Measurements from ENCODE around the gene ESR1.
"Not testable (repeated sequence)": the region's sequence is repeated elsewhere in the genome, so short reads cannot be mapped to it uniquely, and the experiment has no call there.

Gene ESR1

GRCh38 chr6:152124429-152125074 lies 317.1 kb downstream of the ESR1 start:
- no peak for DNase-seq (ENCODE audit: low read depth in 2 of 2, low spot score in 1 of 2)

GRCh38 chr6:152127432-152128165 lies 320.1 kb downstream of the ESR1 start:
- DNase-seq (ENCODE audit: low read depth in 2 of 2, low spot score in 1 of 2), result no peak

GRCh38 chr6:152129691-152130151 lies 322.2 kb downstream of the ESR1 start:
- DNase-seq (ENCODE audit: low read depth in 2 of 2, low spot score in 1 of 2), result no peak

GRCh38 chr6:152130441-152130840 lies 323.0 kb downstream of the ESR1 start:
- DNase-seq (ENCODE audit: low read depth in 2 of 2, low spot score in 1 of 2), result no peak

GRCh38 chr6:152135755-152136448 lies 328.4 kb downstream of the ESR1 start:
- no peak for DNase-seq (ENCODE audit: low read depth in 2 of 2, low spot score in 1 of 2)

- no peak for DNase-seq (ENCODE audit: low read depth in 2 of 2, low spot score in 1 of 2)
These were observed 329.0 kb downstream of the ESR1 start for GRCh38 chr6:152136449-152136825.

GRCh38 chr6:152138344-152138743 lies 330.9 kb downstream of the ESR1 start:
- not testable (repeated sequence) for DNase-seq (ENCODE audit: low read depth in 2 of 2, low spot score in 1 of 2)

GRCh38 chr6:152142105-152142504 lies 334.6 kb downstream of the ESR1 start:
- DNase-seq (ENCODE audit: low read depth in 2 of 2, low spot score in 1 of 2), result no peak

GRCh38 chr6:152143359-152143758 lies 335.9 kb downstream of the ESR1 start:
- no peak for DNase-seq (ENCODE audit: low read depth in 2 of 2, low spot score in 1 of 2)

GRCh38 chr6:152146385-152146784 lies 338.9 kb downstream of the ESR1 start:
- DNase-seq (ENCODE audit: low read depth in 2 of 2, low spot score in 1 of 2), result no peak

- no peak for DNase-seq (ENCODE audit: low read depth in 2 of 2, low spot score in 1 of 2)
These were observed 339.8 kb downstream of the ESR1 start for GRCh38 chr6:152147269-152147668.

- DNase-seq (ENCODE audit: low read depth in 2 of 2, low spot score in 1 of 2), result no peak
These were observed 340.9 kb downstream of the ESR1 start for GRCh38 chr6:152148412-152148811.

- no peak for DNase-seq (ENCODE audit: low read depth in 2 of 2, low spot score in 1 of 2)
These were observed 342.7 kb downstream of the ESR1 start for GRCh38 chr6:152150196-152150595.

GRCh38 chr6:152151920-152152319 lies 344.4 kb downstream of the ESR1 start:
- no peak for DNase-seq (ENCODE audit: low read depth in 2 of 2, low spot score in 1 of 2)

- no peak for DNase-seq (ENCODE audit: low read depth in 2 of 2, low spot score in 1 of 2)
These were observed 347.3 kb downstream of the ESR1 start for GRCh38 chr6:152154559-152155356.

- DNase-seq (ENCODE audit: low read depth in 2 of 2, low spot score in 1 of 2), result no peak
These were observed 348.3 kb downstream of the ESR1 start for GRCh38 chr6:152155792-152156191.

- no peak for DNase-seq (ENCODE audit: low read depth in 2 of 2, low spot score in 1 of 2)
These were observed 352.9 kb downstream of the ESR1 start for GRCh38 chr6:152160346-152160745.

- DNase-seq (ENCODE audit: low read depth in 2 of 2, low spot score in 1 of 2), result no peak
These were observed 354.0 kb downstream of the ESR1 start for GRCh38 chr6:152161501-152161900.

GRCh38 chr6:152164957-152165356 lies 357.5 kb downstream of the ESR1 start:
- DNase-seq (ENCODE audit: low read depth in 2 of 2, low spot score in 1 of 2), result no peak

GRCh38 chr6:152166497-152166896 lies 359.0 kb downstream of the ESR1 start:
- DNase-seq (ENCODE audit: low read depth in 2 of 2, low spot score in 1 of 2), result no peak

GRCh38 chr6:152166897-152167296 lies 359.4 kb downstream of the ESR1 start:
- DNase-seq (ENCODE audit: low read depth in 2 of 2, low spot score in 1 of 2), result no peak
